ENCODE results near the gene MSI2.

DNA sequence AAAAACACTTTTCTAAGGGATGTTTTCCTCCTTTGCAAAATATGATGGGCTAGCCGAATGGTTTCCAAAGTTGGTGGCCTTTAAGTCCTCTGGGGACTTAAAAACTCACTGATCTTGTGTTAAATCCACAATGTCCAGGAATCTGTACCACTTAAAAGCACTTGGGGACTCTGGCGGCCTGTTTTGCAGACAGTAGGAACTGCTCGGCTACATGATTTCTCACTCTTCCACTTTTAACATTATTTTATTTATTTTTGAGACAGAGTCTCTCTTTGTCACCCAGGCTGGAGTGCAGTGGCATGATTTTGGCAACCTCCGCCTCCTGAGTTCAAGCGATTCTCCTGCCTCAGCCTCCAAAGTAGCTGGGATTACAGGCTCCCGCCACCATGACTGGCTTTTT, 9.1 kb upstream of the MSI2 start:
- TF ChIP-seq EZH2phosphoT487 (conservative IDR thresholded peaks at IDR 0.05; ENCODE audit: low read length): no peak
- TF ChIP-seq, protein P1, sequence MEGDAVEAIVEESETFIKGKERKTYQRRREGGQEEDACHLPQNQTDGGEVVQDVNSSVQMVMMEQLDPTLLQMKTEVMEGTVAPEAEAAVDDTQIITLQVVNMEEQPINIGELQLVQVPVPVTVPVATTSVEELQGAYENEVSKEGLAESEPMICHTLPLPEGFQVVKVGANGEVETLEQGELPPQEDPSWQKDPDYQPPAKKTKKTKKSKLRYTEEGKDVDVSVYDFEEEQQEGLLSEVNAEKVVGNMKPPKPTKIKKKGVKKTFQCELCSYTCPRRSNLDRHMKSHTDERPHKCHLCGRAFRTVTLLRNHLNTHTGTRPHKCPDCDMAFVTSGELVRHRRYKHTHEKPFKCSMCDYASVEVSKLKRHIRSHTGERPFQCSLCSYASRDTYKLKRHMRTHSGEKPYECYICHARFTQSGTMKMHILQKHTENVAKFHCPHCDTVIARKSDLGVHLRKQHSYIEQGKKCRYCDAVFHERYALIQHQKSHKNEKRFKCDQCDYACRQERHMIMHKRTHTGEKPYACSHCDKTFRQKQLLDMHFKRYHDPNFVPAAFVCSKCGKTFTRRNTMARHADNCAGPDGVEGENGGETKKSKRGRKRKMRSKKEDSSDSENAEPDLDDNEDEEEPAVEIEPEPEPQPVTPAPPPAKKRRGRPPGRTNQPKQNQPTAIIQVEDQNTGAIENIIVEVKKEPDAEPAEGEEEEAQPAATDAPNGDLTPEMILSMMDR (IDR thresholded peaks at IDR 0.05; ENCODE audit: insufficient read depth, low read length, poor library complexity, severe bottlenecking): no peak

Measured in SU-DHL-6 (cell line).